Measurements from ENCODE around the gene ENO1. TPM values are rescaled to one million over a fixed set of nuclear protein-coding genes. Genes with fewer than 3 reads are reported as not detected.

ENO1 gene
- total and polyA plus RNA-seq, 9 of the 15 experiments (the other 6 are each of a cell fraction or from before 2014, with no cell fraction given), result 2,249 to 7,472 (median 2,868) TPM

GRCh38 chr1:8848663-8849386, 29.7 kb downstream of the ENO1 start (continued):
- TF ChIP-seq, protein P1, sequence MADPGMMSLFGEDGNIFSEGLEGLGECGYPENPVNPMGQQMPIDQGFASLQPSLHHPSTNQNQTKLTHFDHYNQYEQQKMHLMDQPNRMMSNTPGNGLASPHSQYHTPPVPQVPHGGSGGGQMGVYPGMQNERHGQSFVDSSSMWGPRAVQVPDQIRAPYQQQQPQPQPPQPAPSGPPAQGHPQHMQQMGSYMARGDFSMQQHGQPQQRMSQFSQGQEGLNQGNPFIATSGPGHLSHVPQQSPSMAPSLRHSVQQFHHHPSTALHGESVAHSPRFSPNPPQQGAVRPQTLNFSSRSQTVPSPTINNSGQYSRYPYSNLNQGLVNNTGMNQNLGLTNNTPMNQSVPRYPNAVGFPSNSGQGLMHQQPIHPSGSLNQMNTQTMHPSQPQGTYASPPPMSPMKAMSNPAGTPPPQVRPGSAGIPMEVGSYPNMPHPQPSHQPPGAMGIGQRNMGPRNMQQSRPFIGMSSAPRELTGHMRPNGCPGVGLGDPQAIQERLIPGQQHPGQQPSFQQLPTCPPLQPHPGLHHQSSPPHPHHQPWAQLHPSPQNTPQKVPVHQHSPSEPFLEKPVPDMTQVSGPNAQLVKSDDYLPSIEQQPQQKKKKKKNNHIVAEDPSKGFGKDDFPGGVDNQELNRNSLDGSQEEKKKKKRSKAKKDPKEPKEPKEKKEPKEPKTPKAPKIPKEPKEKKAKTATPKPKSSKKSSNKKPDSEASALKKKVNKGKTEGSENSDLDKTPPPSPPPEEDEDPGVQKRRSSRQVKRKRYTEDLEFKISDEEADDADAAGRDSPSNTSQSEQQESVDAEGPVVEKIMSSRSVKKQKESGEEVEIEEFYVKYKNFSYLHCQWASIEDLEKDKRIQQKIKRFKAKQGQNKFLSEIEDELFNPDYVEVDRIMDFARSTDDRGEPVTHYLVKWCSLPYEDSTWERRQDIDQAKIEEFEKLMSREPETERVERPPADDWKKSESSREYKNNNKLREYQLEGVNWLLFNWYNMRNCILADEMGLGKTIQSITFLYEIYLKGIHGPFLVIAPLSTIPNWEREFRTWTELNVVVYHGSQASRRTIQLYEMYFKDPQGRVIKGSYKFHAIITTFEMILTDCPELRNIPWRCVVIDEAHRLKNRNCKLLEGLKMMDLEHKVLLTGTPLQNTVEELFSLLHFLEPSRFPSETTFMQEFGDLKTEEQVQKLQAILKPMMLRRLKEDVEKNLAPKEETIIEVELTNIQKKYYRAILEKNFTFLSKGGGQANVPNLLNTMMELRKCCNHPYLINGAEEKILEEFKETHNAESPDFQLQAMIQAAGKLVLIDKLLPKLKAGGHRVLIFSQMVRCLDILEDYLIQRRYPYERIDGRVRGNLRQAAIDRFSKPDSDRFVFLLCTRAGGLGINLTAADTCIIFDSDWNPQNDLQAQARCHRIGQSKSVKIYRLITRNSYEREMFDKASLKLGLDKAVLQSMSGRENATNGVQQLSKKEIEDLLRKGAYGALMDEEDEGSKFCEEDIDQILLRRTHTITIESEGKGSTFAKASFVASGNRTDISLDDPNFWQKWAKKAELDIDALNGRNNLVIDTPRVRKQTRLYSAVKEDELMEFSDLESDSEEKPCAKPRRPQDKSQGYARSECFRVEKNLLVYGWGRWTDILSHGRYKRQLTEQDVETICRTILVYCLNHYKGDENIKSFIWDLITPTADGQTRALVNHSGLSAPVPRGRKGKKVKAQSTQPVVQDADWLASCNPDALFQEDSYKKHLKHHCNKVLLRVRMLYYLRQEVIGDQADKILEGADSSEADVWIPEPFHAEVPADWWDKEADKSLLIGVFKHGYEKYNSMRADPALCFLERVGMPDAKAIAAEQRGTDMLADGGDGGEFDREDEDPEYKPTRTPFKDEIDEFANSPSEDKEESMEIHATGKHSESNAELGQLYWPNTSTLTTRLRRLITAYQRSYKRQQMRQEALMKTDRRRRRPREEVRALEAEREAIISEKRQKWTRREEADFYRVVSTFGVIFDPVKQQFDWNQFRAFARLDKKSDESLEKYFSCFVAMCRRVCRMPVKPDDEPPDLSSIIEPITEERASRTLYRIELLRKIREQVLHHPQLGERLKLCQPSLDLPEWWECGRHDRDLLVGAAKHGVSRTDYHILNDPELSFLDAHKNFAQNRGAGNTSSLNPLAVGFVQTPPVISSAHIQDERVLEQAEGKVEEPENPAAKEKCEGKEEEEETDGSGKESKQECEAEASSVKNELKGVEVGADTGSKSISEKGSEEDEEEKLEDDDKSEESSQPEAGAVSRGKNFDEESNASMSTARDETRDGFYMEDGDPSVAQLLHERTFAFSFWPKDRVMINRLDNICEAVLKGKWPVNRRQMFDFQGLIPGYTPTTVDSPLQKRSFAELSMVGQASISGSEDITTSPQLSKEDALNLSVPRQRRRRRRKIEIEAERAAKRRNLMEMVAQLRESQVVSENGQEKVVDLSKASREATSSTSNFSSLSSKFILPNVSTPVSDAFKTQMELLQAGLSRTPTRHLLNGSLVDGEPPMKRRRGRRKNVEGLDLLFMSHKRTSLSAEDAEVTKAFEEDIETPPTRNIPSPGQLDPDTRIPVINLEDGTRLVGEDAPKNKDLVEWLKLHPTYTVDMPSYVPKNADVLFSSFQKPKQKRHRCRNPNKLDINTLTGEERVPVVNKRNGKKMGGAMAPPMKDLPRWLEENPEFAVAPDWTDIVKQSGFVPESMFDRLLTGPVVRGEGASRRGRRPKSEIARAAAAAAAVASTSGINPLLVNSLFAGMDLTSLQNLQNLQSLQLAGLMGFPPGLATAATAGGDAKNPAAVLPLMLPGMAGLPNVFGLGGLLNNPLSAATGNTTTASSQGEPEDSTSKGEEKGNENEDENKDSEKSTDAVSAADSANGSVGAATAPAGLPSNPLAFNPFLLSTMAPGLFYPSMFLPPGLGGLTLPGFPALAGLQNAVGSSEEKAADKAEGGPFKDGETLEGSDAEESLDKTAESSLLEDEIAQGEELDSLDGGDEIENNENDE (IDR thresholded peaks at IDR 0.05; ENCODE audit: low read depth, low read length), result no peak
- TF ChIP-seq TCFL5 (CRISPR knock-in tag; conservative IDR thresholded peaks at IDR 0.05), result no peak
- no peak for TF ChIP-seq SRSF3 (IDR thresholded peaks at IDR 0.05; ENCODE audit: insufficient read depth, low read length)
- TF ChIP-seq, protein P2, sequence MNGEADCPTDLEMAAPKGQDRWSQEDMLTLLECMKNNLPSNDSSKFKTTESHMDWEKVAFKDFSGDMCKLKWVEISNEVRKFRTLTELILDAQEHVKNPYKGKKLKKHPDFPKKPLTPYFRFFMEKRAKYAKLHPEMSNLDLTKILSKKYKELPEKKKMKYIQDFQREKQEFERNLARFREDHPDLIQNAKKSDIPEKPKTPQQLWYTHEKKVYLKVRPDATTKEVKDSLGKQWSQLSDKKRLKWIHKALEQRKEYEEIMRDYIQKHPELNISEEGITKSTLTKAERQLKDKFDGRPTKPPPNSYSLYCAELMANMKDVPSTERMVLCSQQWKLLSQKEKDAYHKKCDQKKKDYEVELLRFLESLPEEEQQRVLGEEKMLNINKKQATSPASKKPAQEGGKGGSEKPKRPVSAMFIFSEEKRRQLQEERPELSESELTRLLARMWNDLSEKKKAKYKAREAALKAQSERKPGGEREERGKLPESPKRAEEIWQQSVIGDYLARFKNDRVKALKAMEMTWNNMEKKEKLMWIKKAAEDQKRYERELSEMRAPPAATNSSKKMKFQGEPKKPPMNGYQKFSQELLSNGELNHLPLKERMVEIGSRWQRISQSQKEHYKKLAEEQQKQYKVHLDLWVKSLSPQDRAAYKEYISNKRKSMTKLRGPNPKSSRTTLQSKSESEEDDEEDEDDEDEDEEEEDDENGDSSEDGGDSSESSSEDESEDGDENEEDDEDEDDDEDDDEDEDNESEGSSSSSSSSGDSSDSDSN (IDR thresholded peaks at IDR 0.05; ENCODE audit: borderline replicate concordance in 1 of 2, low read depth in 2 of 2, low read length in 2 of 2), result peak in 1 of 2 experiments; percentile 73; a peak in 1 of 4 replicates
- no peak for TF ChIP-seq PPARD (CRISPR knock-in tag; IDR thresholded peaks at IDR 0.05)
- no peak for TF ChIP-seq MBD1 (CRISPR knock-in tag; IDR thresholded peaks at IDR 0.05)
- TF ChIP-seq, protein P3, sequence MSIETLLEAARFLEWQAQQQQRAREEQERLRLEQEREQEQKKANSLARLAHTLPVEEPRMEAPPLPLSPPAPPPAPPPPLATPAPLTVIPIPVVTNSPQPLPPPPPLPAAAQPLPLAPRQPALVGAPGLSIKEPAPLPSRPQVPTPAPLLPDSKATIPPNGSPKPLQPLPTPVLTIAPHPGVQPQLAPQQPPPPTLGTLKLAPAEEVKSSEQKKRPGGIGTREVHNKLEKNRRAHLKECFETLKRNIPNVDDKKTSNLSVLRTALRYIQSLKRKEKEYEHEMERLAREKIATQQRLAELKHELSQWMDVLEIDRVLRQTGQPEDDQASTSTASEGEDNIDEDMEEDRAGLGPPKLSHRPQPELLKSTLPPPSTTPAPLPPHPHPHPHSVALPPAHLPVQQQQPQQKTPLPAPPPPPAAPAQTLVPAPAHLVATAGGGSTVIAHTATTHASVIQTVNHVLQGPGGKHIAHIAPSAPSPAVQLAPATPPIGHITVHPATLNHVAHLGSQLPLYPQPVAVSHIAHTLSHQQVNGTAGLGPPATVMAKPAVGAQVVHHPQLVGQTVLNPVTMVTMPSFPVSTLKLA (conservative IDR thresholded peaks at IDR 0.05), result peak in 1 of 2 experiments; percentile 29; a peak in 2 of 4 replicates
- no peak for TF ChIP-seq THRAP3 (IDR thresholded peaks at IDR 0.05; ENCODE audit: borderline replicate concordance)
- no peak for TF ChIP-seq SNIP1 (IDR thresholded peaks at IDR 0.05; ENCODE audit: low read depth)
